GM23338 (cell line): ENCODE data around the gene THUMPD2. TPM values are rescaled to one million over a fixed set of nuclear protein-coding genes. Genes with fewer than 3 reads are reported as not detected.

Experiments used
- ATAC-seq: fragments of 200-7000 bp; cut with Tn5 transposase; 3 replicates; pipeline ENCODE4 v1.9.1; 2020
- DNase-seq: peaks from one replicate; pipeline ENCODE4 v3.0.0-alpha.2; 2015; ENCODE audit warnings: low spot score
- H2AFZ ChIP-seq: fragments of 200-600 bp; sonication (generic); 2 replicates; pipeline ENCODE4 v1.8.0; 2016; ENCODE audit warnings: antibody characterized with exemption, mild to moderate bottlenecking, moderate library complexity
- H3F3A ChIP-seq: fragments of 200-600 bp; sonication (generic); replicated peaks from 2 replicates; pipeline ENCODE4 v1.8.0; 2017; ENCODE audit warnings: antibody characterized with exemption, mixed run types, low read depth
- H3K27ac ChIP-seq: fragments of 200-600 bp; sonication (generic); 2 replicates; pipeline ENCODE4 v1.6.1; 2016; ENCODE audit warnings: low read depth
- H3K27me3 ChIP-seq: fragments of 200-600 bp; sonication (generic); 2 replicates; pipeline ENCODE4 v1.8.0; 2016; ENCODE audit warnings: mild to moderate bottlenecking, mixed run types, moderate library complexity; ENCODE audit not compliant: insufficient read depth
- H3K36me3 ChIP-seq: fragments of 200-600 bp; sonication (generic); 2 replicates; pipeline ENCODE4 v1.8.0; 2016; ENCODE audit warnings: mild to moderate bottlenecking; ENCODE audit not compliant: insufficient read depth
- H3K4me1 ChIP-seq: fragments of 200-600 bp; sonication (generic); 2 replicates; pipeline ENCODE4 v1.8.0; 2016; ENCODE audit warnings: mild to moderate bottlenecking, moderate library complexity; ENCODE audit not compliant: insufficient read depth
- H3K4me2 ChIP-seq: fragments of 200-600 bp; sonication (generic); 2 replicates; pipeline ENCODE4 v1.7.1; 2017; ENCODE audit warnings: mixed run types
- H3K4me3 ChIP-seq: fragments of 200-600 bp; sonication (generic); 2 replicates; pipeline ENCODE4 v1.6.1; 2016; ENCODE audit warnings: mixed run types
- H3K79me2 ChIP-seq: fragments of 200-600 bp; sonication (generic); replicated peaks from 2 replicates; pipeline ENCODE4 v1.8.0; 2017; ENCODE audit warnings: mild to moderate bottlenecking; ENCODE audit not compliant: insufficient read depth
- H3K9me2 ChIP-seq: fragments of 200-600 bp; sonication (generic); 2 replicates; pipeline ENCODE4 v1.8.0; 2017; ENCODE audit not compliant: insufficient read depth
- H4K20me1 ChIP-seq: fragments of 200-600 bp; sonication (generic); replicated peaks from 2 replicates; pipeline ENCODE4 v1.8.0; 2017; ENCODE audit warnings: mild to moderate bottlenecking; ENCODE audit not compliant: insufficient read depth
- H3K27ac Mint-ChIP-seq: 2 replicates; pipeline ENCODE4 v1.8.0; 2020; ENCODE audit warnings: inconsistent platforms, mild to moderate bottlenecking, moderate library complexity, mixed read lengths
- H3K27me3 Mint-ChIP-seq: 3 replicates; pipeline ENCODE4 v1.8.0; 2022; ENCODE audit warnings: low read depth, mild to moderate bottlenecking, moderate library complexity, mixed read lengths, inconsistent platforms; ENCODE audit not compliant: insufficient read depth, poor library complexity
- H3K36me3 Mint-ChIP-seq: 3 replicates; pipeline ENCODE4 v1.8.0; 2021; ENCODE audit warnings: low read depth, mild to moderate bottlenecking, inconsistent platforms, moderate library complexity, mixed read lengths
- H3K4me1 Mint-ChIP-seq: 3 replicates; pipeline ENCODE4 v1.8.0; 2020; ENCODE audit warnings: mild to moderate bottlenecking, inconsistent platforms, mixed read lengths
- H3K4me3 Mint-ChIP-seq: 3 replicates; pipeline ENCODE4 v1.8.0; 2021; ENCODE audit warnings: moderate library complexity, mild to moderate bottlenecking, inconsistent platforms, mixed read lengths
- H3K9me3 Mint-ChIP-seq: 3 replicates; pipeline ENCODE4 v1.8.0; 2020; ENCODE audit warnings: moderate library complexity, mild to moderate bottlenecking, inconsistent platforms, mixed read lengths
- CREB1 ChIP-seq: fragments of 250-450 bp; sonication (Bioruptor Pico); IDR thresholded peaks from 2 replicates; pipeline ENCODE4 v1.5.0; 2020; ENCODE audit warnings: low read depth, mild to moderate bottlenecking, moderate library complexity
- EZH2 ChIP-seq: fragments of 200-600 bp; sonication (generic); IDR thresholded peaks from one replicate; pipeline ENCODE4 v1.8.0; 2017; ENCODE audit warnings: antibody characterized with exemption, mild to moderate bottlenecking, low read depth; ENCODE audit not compliant: unreplicated experiment
- EZH2phosphoT487 ChIP-seq: fragments of 200-600 bp; sonication (generic); IDR thresholded peaks from one replicate; pipeline ENCODE4 v1.8.1; 2018; ENCODE audit warnings: antibody characterized with exemption; ENCODE audit not compliant: unreplicated experiment
- JUNB ChIP-seq: IDR thresholded peaks from one replicate; pipeline ENCODE4 v1.6.1; 2016; ENCODE audit warnings: antibody characterized with exemption; ENCODE audit not compliant: unreplicated experiment
- NANOG ChIP-seq: IDR thresholded peaks from 2 replicates; pipeline ENCODE4 v1.6.1; 2016; ENCODE audit warnings: antibody characterized with exemption, borderline replicate concordance
- POLR2AphosphoS5 ChIP-seq: IDR thresholded peaks from 2 replicates; pipeline ENCODE4 v1.6.1; 2016; ENCODE audit warnings: antibody characterized with exemption, low read depth
- STAT1 ChIP-seq: IDR thresholded peaks from one replicate; pipeline ENCODE4 v1.6.1; 2016; ENCODE audit warnings: antibody characterized with exemption; ENCODE audit not compliant: unreplicated experiment
- ZNF114 ChIP-seq: fragments of 250-450 bp; sonication (Bioruptor Pico); IDR thresholded peaks from 2 replicates; pipeline ENCODE4 v1.5.0; 2020; ENCODE audit warnings: mild to moderate bottlenecking, moderate library complexity
- ZNF331 ChIP-seq: fragments of 250-450 bp; sonication (Bioruptor Pico); IDR thresholded peaks from 2 replicates; pipeline ENCODE4 v1.5.0; 2020; ENCODE audit warnings: low read depth, mild to moderate bottlenecking, moderate library complexity
- polyA plus RNA-seq: library from polyadenylated mRNA; unstranded; fragments of >200 nt; fragmentation: Nextera tagmentation; extraction: Ambion mirVana; gene quantifications from 2 replicates; pipeline ENCODE4 v1.2.1, GENCODE V29; 2016
- total RNA-seq: library from RNA; depleted of rRNA; stranded (reverse); fragments of >200 nt; shearing (Covaris generic); gene quantifications from 2 replicates; pipeline ENCODE4 v1.2.3, GENCODE V29; 2014
- TF ChIP-seq, protein P1 (sequence below): fragments of 250-450 bp; sonication (Bioruptor Pico); IDR thresholded peaks from 2 replicates; pipeline ENCODE4 v1.5.0; 2020; ENCODE audit warnings: mild to moderate bottlenecking, moderate library complexity
- TF ChIP-seq, protein P2 (sequence below): IDR thresholded peaks from 2 replicates; pipeline ENCODE4 v1.6.1; 2016; ENCODE audit warnings: antibody characterized with exemption
- TF ChIP-seq, protein P3 (sequence below): IDR thresholded peaks from one replicate; pipeline ENCODE4 v1.6.1; 2018; ENCODE audit warnings: antibody characterized with exemption; ENCODE audit not compliant: unreplicated experiment

THUMPD2 gene
- total and polyA plus RNA-seq, 2 experiments from 2014 or later = 19.5 to 25.1 TPM

GRCh38 chr2:39733070-39733674, 45.9 kb downstream of the THUMPD2 start (continued):
- TF ChIP-seq, protein P1, sequence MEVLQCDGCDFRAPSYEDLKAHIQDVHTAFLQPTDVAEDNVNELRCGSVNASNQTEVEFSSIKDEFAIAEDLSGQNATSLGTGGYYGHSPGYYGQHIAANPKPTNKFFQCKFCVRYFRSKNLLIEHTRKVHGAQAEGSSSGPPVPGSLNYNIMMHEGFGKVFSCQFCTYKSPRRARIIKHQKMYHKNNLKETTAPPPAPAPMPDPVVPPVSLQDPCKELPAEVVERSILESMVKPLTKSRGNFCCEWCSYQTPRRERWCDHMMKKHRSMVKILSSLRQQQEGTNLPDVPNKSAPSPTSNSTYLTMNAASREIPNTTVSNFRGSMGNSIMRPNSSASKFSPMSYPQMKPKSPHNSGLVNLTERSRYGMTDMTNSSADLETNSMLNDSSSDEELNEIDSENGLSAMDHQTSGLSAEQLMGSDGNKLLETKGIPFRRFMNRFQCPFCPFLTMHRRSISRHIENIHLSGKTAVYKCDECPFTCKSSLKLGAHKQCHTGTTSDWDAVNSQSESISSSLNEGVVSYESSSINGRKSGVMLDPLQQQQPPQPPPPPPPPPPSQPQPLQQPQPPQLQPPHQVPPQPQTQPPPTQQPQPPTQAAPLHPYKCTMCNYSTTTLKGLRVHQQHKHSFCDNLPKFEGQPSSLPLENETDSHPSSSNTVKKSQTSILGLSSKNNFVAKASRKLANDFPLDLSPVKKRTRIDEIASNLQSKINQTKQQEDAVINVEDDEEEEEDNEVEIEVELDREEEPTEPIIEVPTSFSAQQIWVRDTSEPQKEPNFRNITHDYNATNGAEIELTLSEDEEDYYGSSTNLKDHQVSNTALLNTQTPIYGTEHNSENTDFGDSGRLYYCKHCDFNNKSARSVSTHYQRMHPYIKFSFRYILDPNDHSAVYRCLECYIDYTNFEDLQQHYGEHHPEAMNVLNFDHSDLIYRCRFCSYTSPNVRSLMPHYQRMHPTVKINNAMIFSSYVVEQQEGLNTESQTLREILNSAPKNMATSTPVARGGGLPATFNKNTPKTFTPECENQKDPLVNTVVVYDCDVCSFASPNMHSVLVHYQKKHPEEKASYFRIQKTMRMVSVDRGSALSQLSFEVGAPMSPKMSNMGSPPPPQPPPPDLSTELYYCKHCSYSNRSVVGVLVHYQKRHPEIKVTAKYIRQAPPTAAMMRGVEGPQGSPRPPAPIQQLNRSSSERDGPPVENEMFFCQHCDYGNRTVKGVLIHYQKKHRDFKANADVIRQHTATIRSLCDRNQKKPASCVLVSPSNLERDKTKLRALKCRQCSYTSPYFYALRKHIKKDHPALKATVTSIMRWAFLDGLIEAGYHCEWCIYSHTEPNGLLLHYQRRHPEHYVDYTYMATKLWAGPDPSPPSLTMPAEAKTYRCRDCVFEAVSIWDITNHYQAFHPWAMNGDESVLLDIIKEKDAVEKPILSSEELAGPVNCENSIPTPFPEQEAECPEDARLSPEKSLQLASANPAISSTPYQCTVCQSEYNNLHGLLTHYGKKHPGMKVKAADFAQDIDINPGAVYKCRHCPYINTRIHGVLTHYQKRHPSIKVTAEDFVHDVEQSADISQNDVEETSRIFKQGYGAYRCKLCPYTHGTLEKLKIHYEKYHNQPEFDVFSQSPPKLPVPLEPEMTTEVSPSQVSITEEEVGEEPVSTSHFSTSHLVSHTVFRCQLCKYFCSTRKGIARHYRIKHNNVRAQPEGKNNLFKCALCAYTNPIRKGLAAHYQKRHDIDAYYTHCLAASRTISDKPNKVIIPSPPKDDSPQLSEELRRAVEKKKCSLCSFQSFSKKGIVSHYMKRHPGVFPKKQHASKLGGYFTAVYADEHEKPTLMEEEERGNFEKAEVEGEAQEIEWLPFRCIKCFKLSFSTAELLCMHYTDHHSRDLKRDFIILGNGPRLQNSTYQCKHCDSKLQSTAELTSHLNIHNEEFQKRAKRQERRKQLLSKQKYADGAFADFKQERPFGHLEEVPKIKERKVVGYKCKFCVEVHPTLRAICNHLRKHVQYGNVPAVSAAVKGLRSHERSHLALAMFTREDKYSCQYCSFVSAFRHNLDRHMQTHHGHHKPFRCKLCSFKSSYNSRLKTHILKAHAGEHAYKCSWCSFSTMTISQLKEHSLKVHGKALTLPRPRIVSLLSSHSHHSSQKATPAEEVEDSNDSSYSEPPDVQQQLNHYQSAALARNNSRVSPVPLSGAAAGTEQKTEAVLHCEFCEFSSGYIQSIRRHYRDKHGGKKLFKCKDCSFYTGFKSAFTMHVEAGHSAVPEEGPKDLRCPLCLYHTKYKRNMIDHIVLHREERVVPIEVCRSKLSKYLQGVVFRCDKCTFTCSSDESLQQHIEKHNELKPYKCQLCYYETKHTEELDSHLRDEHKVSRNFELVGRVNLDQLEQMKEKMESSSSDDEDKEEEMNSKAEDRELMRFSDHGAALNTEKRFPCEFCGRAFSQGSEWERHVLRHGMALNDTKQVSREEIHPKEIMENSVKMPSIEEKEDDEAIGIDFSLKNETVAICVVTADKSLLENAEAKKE (CRISPR knock-in tag) = no peak
- TF ChIP-seq, protein P2, sequence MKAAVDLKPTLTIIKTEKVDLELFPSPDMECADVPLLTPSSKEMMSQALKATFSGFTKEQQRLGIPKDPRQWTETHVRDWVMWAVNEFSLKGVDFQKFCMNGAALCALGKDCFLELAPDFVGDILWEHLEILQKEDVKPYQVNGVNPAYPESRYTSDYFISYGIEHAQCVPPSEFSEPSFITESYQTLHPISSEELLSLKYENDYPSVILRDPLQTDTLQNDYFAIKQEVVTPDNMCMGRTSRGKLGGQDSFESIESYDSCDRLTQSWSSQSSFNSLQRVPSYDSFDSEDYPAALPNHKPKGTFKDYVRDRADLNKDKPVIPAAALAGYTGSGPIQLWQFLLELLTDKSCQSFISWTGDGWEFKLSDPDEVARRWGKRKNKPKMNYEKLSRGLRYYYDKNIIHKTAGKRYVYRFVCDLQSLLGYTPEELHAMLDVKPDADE = no peak
- TF ChIP-seq ZNF331 (CRISPR knock-in tag) = no peak

DNA sequence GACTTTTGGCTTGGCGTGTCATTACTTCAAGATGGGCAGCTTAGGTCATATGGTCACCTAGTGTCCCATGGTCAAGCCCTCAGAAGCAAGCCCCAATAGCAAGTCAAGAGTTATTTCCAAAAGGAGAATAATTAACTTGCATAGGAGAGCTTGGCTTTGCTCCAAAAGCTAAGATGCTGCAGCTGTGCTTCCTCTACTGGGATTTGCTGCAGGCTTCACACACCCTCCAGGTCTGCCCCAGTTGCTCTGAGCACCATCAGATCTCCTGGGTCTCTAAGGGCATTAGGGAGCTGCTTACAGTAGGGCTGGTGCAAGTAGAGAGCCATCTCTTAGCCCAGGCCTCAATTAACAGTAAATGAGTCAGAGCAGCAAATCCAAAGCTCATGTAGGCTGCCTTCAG, 46.6 kb downstream of the THUMPD2 start:
- Mint-ChIP-seq H3K9me3 (no peaks in the 10 kb centered on the region), H3K36me3 (peaks cover 59% of the 10 kb centered on the region), H3K4me1 (peaks cover 21% of the 10 kb centered on the region), H3K27me3 (no peaks in the 10 kb centered on the region), H3K4me3 (no peak overlapping the region), H3K27ac (no peak overlapping the region)
- Histone ChIP-seq H3F3A (no peaks in the 10 kb centered on the region), H3K9me2 (no peaks in the 10 kb centered on the region; the same call in 1 of the 2 replicates), H2AFZ (no peak overlapping the region), H3K79me2 (peaks cover 19% of the 10 kb centered on the region), H4K20me1 (no peaks in the 10 kb centered on the region), H3K27ac (no peak overlapping the region), H3K36me3 (peaks cover 5% of the 10 kb centered on the region; the same call in 1 of the 2 replicates), H3K27me3 (no peaks in the 10 kb centered on the region), H3K4me2 (no peak overlapping the region), H3K4me3 (no peak overlapping the region), H3K4me1 (peaks cover 24% of the 10 kb centered on the region)
- ATAC-seq (no peak), DNase-seq (no peak)
- TF ChIP-seq, protein P3, sequence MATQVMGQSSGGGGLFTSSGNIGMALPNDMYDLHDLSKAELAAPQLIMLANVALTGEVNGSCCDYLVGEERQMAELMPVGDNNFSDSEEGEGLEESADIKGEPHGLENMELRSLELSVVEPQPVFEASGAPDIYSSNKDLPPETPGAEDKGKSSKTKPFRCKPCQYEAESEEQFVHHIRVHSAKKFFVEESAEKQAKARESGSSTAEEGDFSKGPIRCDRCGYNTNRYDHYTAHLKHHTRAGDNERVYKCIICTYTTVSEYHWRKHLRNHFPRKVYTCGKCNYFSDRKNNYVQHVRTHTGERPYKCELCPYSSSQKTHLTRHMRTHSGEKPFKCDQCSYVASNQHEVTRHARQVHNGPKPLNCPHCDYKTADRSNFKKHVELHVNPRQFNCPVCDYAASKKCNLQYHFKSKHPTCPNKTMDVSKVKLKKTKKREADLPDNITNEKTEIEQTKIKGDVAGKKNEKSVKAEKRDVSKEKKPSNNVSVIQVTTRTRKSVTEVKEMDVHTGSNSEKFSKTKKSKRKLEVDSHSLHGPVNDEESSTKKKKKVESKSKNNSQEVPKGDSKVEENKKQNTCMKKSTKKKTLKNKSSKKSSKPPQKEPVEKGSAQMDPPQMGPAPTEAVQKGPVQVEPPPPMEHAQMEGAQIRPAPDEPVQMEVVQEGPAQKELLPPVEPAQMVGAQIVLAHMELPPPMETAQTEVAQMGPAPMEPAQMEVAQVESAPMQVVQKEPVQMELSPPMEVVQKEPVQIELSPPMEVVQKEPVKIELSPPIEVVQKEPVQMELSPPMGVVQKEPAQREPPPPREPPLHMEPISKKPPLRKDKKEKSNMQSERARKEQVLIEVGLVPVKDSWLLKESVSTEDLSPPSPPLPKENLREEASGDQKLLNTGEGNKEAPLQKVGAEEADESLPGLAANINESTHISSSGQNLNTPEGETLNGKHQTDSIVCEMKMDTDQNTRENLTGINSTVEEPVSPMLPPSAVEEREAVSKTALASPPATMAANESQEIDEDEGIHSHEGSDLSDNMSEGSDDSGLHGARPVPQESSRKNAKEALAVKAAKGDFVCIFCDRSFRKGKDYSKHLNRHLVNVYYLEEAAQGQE = no peak
- no peak for TF ChIP-seq EZH2
- no peak for TF ChIP-seq NANOG
- no peak for TF ChIP-seq POLR2AphosphoS5
- TF ChIP-seq EZH2phosphoT487 = no peak
- TF ChIP-seq STAT1 = no peak
- TF ChIP-seq ZNF114 = no peak
- TF ChIP-seq CREB1 = no peak
- TF ChIP-seq JUNB = no peak
- TF ChIP-seq, protein P2 = no peak
- TF ChIP-seq ZNF331 (CRISPR knock-in tag) = no peak
